ENCODE data around the gene CCL22.

The CCL22 gene

GRCh38 chr16:57384248-57385070, 25.9 kb downstream of the CCL22 start:
- H3K4me1 ChIP-seq (ENCODE audit: control insufficient read depth, insufficient read depth, low read length, poor library complexity, severe bottlenecking): no peaks in the 10 kb centered on the region
- DNase-seq: no peak
- no peaks in the 10 kb centered on the region for H3K36me3 ChIP-seq (ENCODE audit: control insufficient read depth, insufficient read depth, low read length)
- no peak overlapping the region for H3K27ac ChIP-seq (ENCODE audit: insufficient read depth, low read length, poor library complexity, severe bottlenecking)
- no peaks in the 10 kb centered on the region for H3K9me3 ChIP-seq (ENCODE audit: control insufficient read depth, low read length)
- no peaks in the 10 kb centered on the region for H3K27me3 ChIP-seq (replicated peaks; ENCODE audit: control insufficient read depth, insufficient read depth, low read length, poor library complexity, severe bottlenecking)
- no peak overlapping the region for H3K4me3 ChIP-seq (ENCODE audit: insufficient read depth, low read depth, low read length, poor library complexity, severe bottlenecking)

DNA sequence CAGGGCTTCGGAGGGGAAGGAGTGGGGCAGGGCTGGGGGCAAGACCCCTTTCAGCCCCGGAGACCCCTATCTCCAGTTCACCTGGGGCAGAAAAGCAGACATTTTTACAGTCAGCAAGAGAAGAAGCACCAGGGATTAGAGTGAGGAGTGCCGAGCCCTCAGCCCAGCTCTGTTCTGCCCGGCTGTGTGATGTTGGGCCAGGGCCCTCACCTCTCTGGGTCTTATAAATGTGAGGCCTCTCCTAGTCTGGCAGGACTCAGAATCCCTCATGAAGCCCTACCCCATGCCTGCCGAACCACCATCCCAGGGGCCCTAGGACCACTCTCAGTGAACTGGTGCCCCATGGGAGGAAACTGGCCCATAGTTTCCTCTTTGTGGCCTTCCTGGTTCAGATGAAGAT, 26.5 kb downstream of the CCL22 start:
- no peaks in the 10 kb centered on the region for H3K27me3 ChIP-seq (replicated peaks; ENCODE audit: control insufficient read depth, insufficient read depth, low read length, poor library complexity, severe bottlenecking)
- no peaks in the 10 kb centered on the region for H3K4me1 ChIP-seq (ENCODE audit: control insufficient read depth, insufficient read depth, low read length, poor library complexity, severe bottlenecking)
- no peak for DNase-seq

GRCh38 chr16:57386381-57386951, 27.9 kb downstream of the CCL22 start:
- no peak overlapping the region for H3K4me3 ChIP-seq (ENCODE audit: insufficient read depth, low read depth, low read length, poor library complexity, severe bottlenecking)
- no peaks in the 10 kb centered on the region for H3K4me1 ChIP-seq (ENCODE audit: control insufficient read depth, insufficient read depth, low read length, poor library complexity, severe bottlenecking)
- H3K36me3 ChIP-seq (ENCODE audit: control insufficient read depth, insufficient read depth, low read length): no peaks in the 10 kb centered on the region
- no peak for DNase-seq
- H3K9me3 ChIP-seq (ENCODE audit: control insufficient read depth, low read length): no peaks in the 10 kb centered on the region
- no peak overlapping the region for H3K27ac ChIP-seq (ENCODE audit: insufficient read depth, low read length, poor library complexity, severe bottlenecking)
- H3K27me3 ChIP-seq (replicated peaks; ENCODE audit: control insufficient read depth, insufficient read depth, low read length, poor library complexity, severe bottlenecking): no peaks in the 10 kb centered on the region

More for the DNA sequence above, 26.5 kb downstream of the CCL22 start:
- no peaks in the 10 kb centered on the region for H3K9me3 ChIP-seq (ENCODE audit: control insufficient read depth, low read length)
- no peaks in the 10 kb centered on the region for H3K36me3 ChIP-seq (ENCODE audit: control insufficient read depth, insufficient read depth, low read length)
- no peak overlapping the region for H3K4me3 ChIP-seq (ENCODE audit: insufficient read depth, low read depth, low read length, poor library complexity, severe bottlenecking)
- H3K27ac ChIP-seq (ENCODE audit: insufficient read depth, low read length, poor library complexity, severe bottlenecking): no peak overlapping the region

GRCh38 chr16:57387598-57388354, 29.2 kb downstream of the CCL22 start:
- Histone ChIP-seq H3K27ac (ENCODE audit: insufficient read depth, low read length, poor library complexity, severe bottlenecking) (no peak overlapping the region), H3K36me3 (ENCODE audit: control insufficient read depth, insufficient read depth, low read length) (no peaks in the 10 kb centered on the region), H3K27me3 (replicated peaks; ENCODE audit: control insufficient read depth, insufficient read depth, low read length, poor library complexity, severe bottlenecking) (no peaks in the 10 kb centered on the region), H3K4me1 (ENCODE audit: control insufficient read depth, insufficient read depth, low read length, poor library complexity, severe bottlenecking) (no peaks in the 10 kb centered on the region), H3K4me3 (ENCODE audit: insufficient read depth, low read depth, low read length, poor library complexity, severe bottlenecking) (no peak overlapping the region), H3K9me3 (ENCODE audit: control insufficient read depth, low read length) (no peaks in the 10 kb centered on the region)
- no peak for DNase-seq

DNA sequence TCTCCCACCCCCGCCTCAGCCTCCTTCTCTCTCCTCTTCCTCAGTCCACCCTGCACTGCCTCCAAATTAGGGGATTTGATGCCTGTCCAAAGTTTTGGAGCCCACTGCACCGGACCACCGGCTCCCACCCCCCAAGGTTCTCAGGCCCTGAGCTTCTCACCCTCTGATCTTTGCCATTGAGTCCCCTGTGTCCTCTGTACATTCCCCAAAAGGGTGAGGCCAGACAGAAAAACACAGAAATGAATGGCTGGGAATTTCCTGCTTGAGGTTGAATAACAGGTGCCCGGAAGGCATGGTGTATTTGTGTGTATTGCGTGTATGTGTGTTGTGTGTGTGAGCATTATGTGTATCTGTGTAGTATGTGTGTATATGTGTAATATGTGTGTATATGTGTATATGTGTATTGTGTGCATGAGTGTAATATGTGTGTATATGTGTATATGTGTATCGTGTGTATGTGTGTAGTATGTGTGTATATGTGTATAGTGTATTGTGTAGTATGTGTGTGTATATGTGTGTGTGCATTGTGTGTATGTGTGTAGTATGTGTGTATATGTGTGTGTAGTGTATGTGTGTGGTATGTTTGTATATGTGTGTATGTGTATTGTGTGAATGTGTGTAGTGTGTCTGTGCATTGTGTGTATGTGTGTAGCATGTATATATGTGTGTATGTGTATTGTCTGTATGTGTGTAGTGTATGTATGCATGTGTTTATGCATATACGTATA, 29.9 kb downstream of the CCL22 start:
- Histone ChIP-seq H3K4me3 (ENCODE audit: insufficient read depth, low read depth, low read length, poor library complexity, severe bottlenecking) (no peak overlapping the region), H3K27me3 (replicated peaks; ENCODE audit: control insufficient read depth, insufficient read depth, low read length, poor library complexity, severe bottlenecking) (no peaks in the 10 kb centered on the region), H3K4me1 (ENCODE audit: control insufficient read depth, insufficient read depth, low read length, poor library complexity, severe bottlenecking) (no peaks in the 10 kb centered on the region), H3K9me3 (ENCODE audit: control insufficient read depth, low read length) (no peaks in the 10 kb centered on the region), H3K27ac (ENCODE audit: insufficient read depth, low read length, poor library complexity, severe bottlenecking) (no peak overlapping the region), H3K36me3 (ENCODE audit: control insufficient read depth, insufficient read depth, low read length) (no peaks in the 10 kb centered on the region)
- DNase-seq: no peak

DNA sequence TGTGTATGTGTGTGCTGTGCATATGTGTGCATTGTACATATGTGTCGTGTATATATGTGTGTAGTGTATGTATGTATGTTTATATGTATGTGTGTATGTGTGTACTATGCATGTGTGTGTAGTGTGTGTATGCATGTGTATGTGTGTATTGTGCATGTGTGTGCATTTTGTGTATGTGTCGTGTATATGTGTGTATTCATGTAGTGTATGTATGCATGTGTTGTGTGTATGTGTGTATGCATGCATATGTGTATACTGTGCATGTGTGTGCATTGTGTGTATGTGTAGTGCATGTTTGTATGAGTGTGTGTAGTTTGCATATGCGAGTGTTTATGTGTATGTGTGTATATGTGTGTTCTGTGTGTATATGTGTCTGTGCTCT, 30.5 kb downstream of the CCL22 start:
- no peaks in the 10 kb centered on the region for H3K36me3 ChIP-seq (ENCODE audit: control insufficient read depth, insufficient read depth, low read length)

DNA sequence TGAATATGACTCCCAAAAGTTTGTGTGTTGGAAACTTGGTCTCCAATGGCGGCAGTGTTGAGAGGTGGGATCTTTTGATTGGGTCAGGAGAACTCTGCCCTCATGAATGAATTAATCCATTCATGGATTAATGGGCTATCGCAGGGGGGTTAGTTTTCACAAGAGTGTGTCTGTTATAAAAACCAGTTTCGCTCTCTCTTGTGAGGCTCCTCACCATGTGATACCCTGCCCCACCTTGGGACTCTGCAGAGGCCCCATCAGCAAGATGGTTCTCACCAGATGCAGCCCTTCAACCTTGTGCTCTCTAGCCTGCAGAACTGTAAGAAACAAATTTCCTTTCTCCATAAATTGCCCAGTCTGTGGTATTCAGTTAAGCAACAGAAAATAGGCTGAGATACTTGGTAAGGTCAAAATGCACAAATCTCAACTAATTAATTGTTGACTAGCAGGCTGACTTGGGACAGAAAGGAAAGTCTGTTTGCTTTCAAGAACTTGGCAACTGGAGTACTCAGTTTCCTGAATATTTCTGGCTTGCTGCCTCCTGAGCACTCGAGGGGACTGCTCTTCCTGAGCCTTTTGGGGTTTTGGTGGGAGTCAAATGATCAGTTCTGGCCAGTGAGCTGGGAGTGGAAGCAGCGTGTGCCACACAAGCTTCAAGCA, 32.2 kb downstream of the CCL22 start:
- H3K9me3 ChIP-seq (ENCODE audit: control insufficient read depth, low read length): no peaks in the 10 kb centered on the region
- H3K27me3 ChIP-seq (replicated peaks; ENCODE audit: control insufficient read depth, insufficient read depth, low read length, poor library complexity, severe bottlenecking): no peaks in the 10 kb centered on the region
- no peak overlapping the region for H3K4me3 ChIP-seq (ENCODE audit: insufficient read depth, low read depth, low read length, poor library complexity, severe bottlenecking)
- H3K36me3 ChIP-seq (ENCODE audit: control insufficient read depth, insufficient read depth, low read length): no peaks in the 10 kb centered on the region
- DNase-seq: no peak
- H3K4me1 ChIP-seq (ENCODE audit: control insufficient read depth, insufficient read depth, low read length, poor library complexity, severe bottlenecking): no peaks in the 10 kb centered on the region
- no peak overlapping the region for H3K27ac ChIP-seq (ENCODE audit: insufficient read depth, low read length, poor library complexity, severe bottlenecking)

More for the DNA sequence above, 30.5 kb downstream of the CCL22 start:
- Histone ChIP-seq H3K4me1 (ENCODE audit: control insufficient read depth, insufficient read depth, low read length, poor library complexity, severe bottlenecking) (no peaks in the 10 kb centered on the region), H3K9me3 (ENCODE audit: control insufficient read depth, low read length) (no peaks in the 10 kb centered on the region), H3K4me3 (ENCODE audit: insufficient read depth, low read depth, low read length, poor library complexity, severe bottlenecking) (no peak overlapping the region), H3K27ac (ENCODE audit: insufficient read depth, low read length, poor library complexity, severe bottlenecking) (no peak overlapping the region), H3K27me3 (replicated peaks; ENCODE audit: control insufficient read depth, insufficient read depth, low read length, poor library complexity, severe bottlenecking) (no peaks in the 10 kb centered on the region)
- DNase-seq: no peak

DNA sequence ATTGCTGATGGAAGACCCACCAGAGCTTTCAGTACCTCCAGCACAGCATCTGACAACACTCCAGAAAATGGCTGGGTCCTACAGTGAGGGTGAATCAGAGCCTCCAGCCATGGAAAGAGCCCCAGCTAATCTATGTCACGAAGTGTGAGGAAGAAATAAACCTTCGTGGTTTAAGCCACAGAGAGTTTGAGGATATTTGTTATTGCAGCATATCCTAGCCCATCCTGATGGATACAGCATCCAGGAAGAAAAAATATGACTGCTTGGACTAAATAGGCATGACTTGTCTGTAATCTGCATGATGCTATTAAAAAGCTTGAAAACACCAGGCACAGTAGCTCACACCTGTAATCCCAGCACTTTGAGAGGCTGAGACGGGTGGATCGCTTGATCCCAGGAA, 32.7 kb downstream of the CCL22 start:
- Histone ChIP-seq H3K36me3 (ENCODE audit: control insufficient read depth, insufficient read depth, low read length) (no peaks in the 10 kb centered on the region), H3K4me3 (ENCODE audit: insufficient read depth, low read depth, low read length, poor library complexity, severe bottlenecking) (no peak overlapping the region), H3K9me3 (ENCODE audit: control insufficient read depth, low read length) (no peaks in the 10 kb centered on the region), H3K4me1 (ENCODE audit: control insufficient read depth, insufficient read depth, low read length, poor library complexity, severe bottlenecking) (no peaks in the 10 kb centered on the region), H3K27ac (ENCODE audit: insufficient read depth, low read length, poor library complexity, severe bottlenecking) (no peak overlapping the region), H3K27me3 (replicated peaks; ENCODE audit: control insufficient read depth, insufficient read depth, low read length, poor library complexity, severe bottlenecking) (no peaks in the 10 kb centered on the region)
- DNase-seq: no peak

GRCh38 chr16:57391708-57392107, 33.1 kb downstream of the CCL22 start:
- no peaks in the 10 kb centered on the region for H3K9me3 ChIP-seq (ENCODE audit: control insufficient read depth, low read length)
- H3K27ac ChIP-seq (ENCODE audit: insufficient read depth, low read length, poor library complexity, severe bottlenecking): no peak overlapping the region
- no peak for DNase-seq
- H3K4me1 ChIP-seq (ENCODE audit: control insufficient read depth, insufficient read depth, low read length, poor library complexity, severe bottlenecking): no peaks in the 10 kb centered on the region
- no peaks in the 10 kb centered on the region for H3K27me3 ChIP-seq (replicated peaks; ENCODE audit: control insufficient read depth, insufficient read depth, low read length, poor library complexity, severe bottlenecking)
- no peaks in the 10 kb centered on the region for H3K36me3 ChIP-seq (ENCODE audit: control insufficient read depth, insufficient read depth, low read length)
- no peak overlapping the region for H3K4me3 ChIP-seq (ENCODE audit: insufficient read depth, low read depth, low read length, poor library complexity, severe bottlenecking)
